OCI-LY7 (cell line): ENCODE data around the gene SEMA3C. TPM values are rescaled to one million over a fixed set of nuclear protein-coding genes. Genes with fewer than 3 reads are reported as not detected.

ENCODE experiments used
- BruUV-seq: library from RNA; stranded (reverse); fragments of 400-500 nt; replicated peaks from 2 replicates; lab custom pipeline; 2021; lab: Mats Ljungman, UMichigan
- CTCF ChIA-PET: fragments of 300-600 bp; sonication (Branson Sonifier 250); formaldehyde crosslinking; loops from one replicate; lab custom pipeline; 2022; ENCODE audit warnings: antibody characterized with exemption; ENCODE audit not compliant: unreplicated experiment; lab: Charles Lee
- POLR2A ChIA-PET: fragments of 300-600 bp; sonication (Branson Sonifier 250); formaldehyde crosslinking; loops from one replicate; lab custom pipeline; 2022; ENCODE audit warnings: antibody characterized with exemption; lab: Charles Lee
- DNase-seq: peaks from one replicate; pipeline ENCODE4 v3.0.0-alpha.2; 2015; ENCODE audit warnings: low spot score
- H2AFZ ChIP-seq: fragments of 200-600 bp; sonication (generic), shearing (Covaris generic); 2 replicates; pipeline ENCODE4 v1.6.1; 2014; ENCODE audit warnings: mild to moderate bottlenecking, antibody characterized with exemption, low read length, moderate library complexity
- H3K27ac ChIP-seq: fragments of 200-600 bp; sonication (generic); 2 replicates; pipeline ENCODE4 v1.5.1; 2014; ENCODE audit warnings: mixed run types, low read depth, mild to moderate bottlenecking, moderate library complexity, low read length, inconsistent platforms; ENCODE audit not compliant: poor library complexity, severe bottlenecking
- H3K36me3 ChIP-seq: fragments of 200-600 bp; sonication (generic); 2 replicates; pipeline ENCODE4 v1.6.1; 2014; ENCODE audit warnings: mild to moderate bottlenecking, antibody characterized with exemption, low read length, moderate library complexity, mixed read lengths; ENCODE audit not compliant: insufficient read depth
- H3K4me1 ChIP-seq: fragments of 200-600 bp; sonication (generic); 2 replicates; pipeline ENCODE4 v1.5.1; 2014; ENCODE audit warnings: mild to moderate bottlenecking, low read length; ENCODE audit not compliant: insufficient read depth, poor library complexity, severe bottlenecking
- H3K4me2 ChIP-seq: fragments of 200-600 bp; sonication (generic); 2 replicates; pipeline ENCODE4 v1.6.1; 2014; ENCODE audit warnings: mild to moderate bottlenecking, low read length
- H3K4me3 ChIP-seq: fragments of 200-600 bp; sonication (generic); 2 replicates; pipeline ENCODE4 v1.5.1; 2014; ENCODE audit warnings: mild to moderate bottlenecking, low read depth, low read length; ENCODE audit not compliant: poor library complexity, severe bottlenecking
- H3K79me2 ChIP-seq: fragments of 200-600 bp; sonication (generic); 2 replicates; pipeline ENCODE4 v1.6.1; 2016; ENCODE audit warnings: low read depth, mild to moderate bottlenecking, low read length, moderate library complexity, mixed read lengths; ENCODE audit not compliant: insufficient read depth
- H3K9me2 ChIP-seq: fragments of 200-600 bp; sonication (generic); 2 replicates; pipeline ENCODE4 v1.6.1; 2016; ENCODE audit warnings: mild to moderate bottlenecking, low read length, mixed read lengths; ENCODE audit not compliant: insufficient read depth
- H3K9me3 ChIP-seq: fragments of 200-600 bp; sonication (generic); 2 replicates; pipeline ENCODE4 v1.6.1; 2014; ENCODE audit warnings: mild to moderate bottlenecking, mixed run types, low read length, mixed read lengths
- H4K20me1 ChIP-seq: fragments of 200-600 bp; sonication (generic); 2 replicates; pipeline ENCODE4 v1.6.1; 2014; ENCODE audit warnings: mild to moderate bottlenecking, antibody characterized with exemption, low read length, moderate library complexity, mixed read lengths; ENCODE audit not compliant: insufficient read depth
- CTCF ChIP-seq: fragments of 200-600 bp; sonication (generic); conservative IDR thresholded peaks from 2 replicates; pipeline ENCODE4 v1.5.1; 2014; ENCODE audit warnings: mild to moderate bottlenecking, antibody characterized with exemption, low read length, moderate library complexity, mixed read lengths
- EZH2phosphoT487 ChIP-seq: fragments of 200-600 bp; sonication (generic); IDR thresholded peaks from 2 replicates; pipeline ENCODE4 v1.6.1; 2018; ENCODE audit warnings: low read depth, borderline replicate concordance, mild to moderate bottlenecking, mixed run types, antibody characterized with exemption, low read length, moderate library complexity, mixed read lengths
- intact Hi-C: fragments of 100-400 bp; cut with micrococcal nuclease; formaldehyde crosslinking; loops from one replicate; pipeline ENCODE4 v1.10.0; 2022; ENCODE audit not compliant: unreplicated experiment
- total RNA-seq, 2 experiments: library from RNA; depleted of rRNA in 1 of 2; stranded (reverse); fragments of >200 nt in 1 of 2; shearing (Covaris generic) in 1 of 2; gene quantifications; 2 replicates each; pipeline ENCODE4 v1.2.3, GENCODE V29; 2014 to 2022

Gene SEMA3C
- total RNA-seq, 2 experiments from 2014 or later = not detected

GRCh38 chr7:80772347-80772993, 146.4 kb downstream of the SEMA3C start:
- CTCF ChIA-PET = no interaction called here
- BruUV-seq = no TSS peak
- Histone ChIP-seq H3K9me3 (no peaks in the 10 kb centered on the region), H3K4me2 (no peak overlapping the region), H3K4me3 (no peak overlapping the region), H3K79me2 (no peaks in the 10 kb centered on the region), H3K4me1 (no peaks in the 10 kb centered on the region), H3K27ac (no peak overlapping the region), H3K36me3 (no peaks in the 10 kb centered on the region), H3K9me2 (no peaks in the 10 kb centered on the region), H4K20me1 (no peaks in the 10 kb centered on the region), H2AFZ (no peak overlapping the region)
- no peak for DNase-seq
- TF ChIP-seq CTCF = no peak
- TF ChIP-seq EZH2phosphoT487 = no peak
- POLR2A ChIA-PET = interaction anchor here (1.7 kb wide), 1 partner anchor 14 kb away, joined by 3 read pairs; no protein-coding TSS in a partner anchor
- intact Hi-C loops = no loop called here

GRCh38 chr7:80771523-80771922, 147.3 kb downstream of the SEMA3C start:
- no TSS peak for BruUV-seq
- no peaks in the 10 kb centered on the region for H3K9me2 ChIP-seq
- H3K9me3 ChIP-seq = no peaks in the 10 kb centered on the region
- intact Hi-C loops = no loop called here
- H3K36me3 ChIP-seq = no peaks in the 10 kb centered on the region
- ChIA-PET POLR2A (no interaction called here), CTCF (no interaction called here)
- TF ChIP-seq EZH2phosphoT487 (no peak), CTCF (no peak)
- no peak overlapping the region for H3K4me2 ChIP-seq
- H3K4me3 ChIP-seq = no peak overlapping the region
- no peaks in the 10 kb centered on the region for H3K4me1 ChIP-seq
- DNase-seq = no peak
- H3K27ac ChIP-seq = no peak overlapping the region
- no peak overlapping the region for H2AFZ ChIP-seq
- H3K79me2 ChIP-seq = no peaks in the 10 kb centered on the region
- no peaks in the 10 kb centered on the region for H4K20me1 ChIP-seq

- ChIA-PET POLR2A (no interaction called here), CTCF (no interaction called here)
- Histone ChIP-seq H3K27ac (no peak overlapping the region), H3K9me2 (no peaks in the 10 kb centered on the region), H2AFZ (no peak overlapping the region), H3K79me2 (no peaks in the 10 kb centered on the region), H4K20me1 (no peaks in the 10 kb centered on the region), H3K4me2 (no peak overlapping the region), H3K4me1 (no peaks in the 10 kb centered on the region), H3K9me3 (no peaks in the 10 kb centered on the region), H3K36me3 (no peaks in the 10 kb centered on the region), H3K4me3 (no peak overlapping the region)
- no peak for DNase-seq
- intact Hi-C loops = no loop called here
- BruUV-seq = no TSS peak
- no peak for TF ChIP-seq CTCF
These were observed 148.2 kb downstream of the SEMA3C start for GRCh38 chr7:80770675-80771081.
